H1 (cell line): ENCODE data around the gene GATB. TPM values are rescaled to one million over a fixed set of nuclear protein-coding genes. Genes with fewer than 3 reads are reported as not detected.

Experiments
- CEBPB ChIP-seq: IDR thresholded peaks from 2 replicates; pipeline ENCODE4 v1.6.1; 2012; ENCODE audit warnings: low read depth, low read length
- PHF8 ChIP-seq: fragments of 200-600 bp; sonication (generic); conservative IDR thresholded peaks from 2 replicates; pipeline ENCODE4 v1.7.1; 2012; ENCODE audit warnings: low read depth, mild to moderate bottlenecking, inconsistent platforms, low read length, moderate library complexity
- POLR2AphosphoS5 ChIP-seq: IDR thresholded peaks from 2 replicates; pipeline ENCODE4 v1.6.1; 2011; ENCODE audit warnings: low read depth, low read length
- RBBP5 ChIP-seq: IDR thresholded peaks from 2 replicates; pipeline ENCODE4 v1.7.1; 2012; ENCODE audit warnings: low read depth, mild to moderate bottlenecking, inconsistent platforms, low read length, moderate library complexity, borderline replicate concordance
- RFX5 ChIP-seq: IDR thresholded peaks from 2 replicates; pipeline ENCODE4 v1.6.1; 2011; ENCODE audit warnings: low read depth, low read length, improper control_type of control experiment, borderline replicate concordance
- polyA plus RNA-seq, 7 experiments: library from polyadenylated mRNA; depleted of rRNA in 3 of 7; stranded (reverse) in 5 of 7; unstranded in 2 of 7; fragments of >200 nt in 5 of 7; fragments of 200-250 nt in 2 of 7; gene quantifications; 1 replicate in 5 of 7; 2 replicates in 1 of 7; 4 replicates in 1 of 7; pipeline versions ENCODE4 v1.2.1 to v1.2.3, GENCODE V29; 2011 to 2013; ENCODE audit warnings: missing spikeins in 2 of 7, mixed read lengths in 2 of 7
- total RNA-seq: library from RNA; stranded (reverse); fragmentation: NEBNext Ultra II Directional; extraction: Animal tissue kit (Norgen Biotek cat#: 25700); gene quantifications from 2 replicates; pipeline ENCODE4 v1.2.1, GENCODE V29; 2021

GATB gene
- total and polyA plus RNA-seq, 2 of the 8 experiments (the other 6 are each of a cell fraction or from before 2014, with no cell fraction given), result 15.3 to 18.0 TPM

DNA sequence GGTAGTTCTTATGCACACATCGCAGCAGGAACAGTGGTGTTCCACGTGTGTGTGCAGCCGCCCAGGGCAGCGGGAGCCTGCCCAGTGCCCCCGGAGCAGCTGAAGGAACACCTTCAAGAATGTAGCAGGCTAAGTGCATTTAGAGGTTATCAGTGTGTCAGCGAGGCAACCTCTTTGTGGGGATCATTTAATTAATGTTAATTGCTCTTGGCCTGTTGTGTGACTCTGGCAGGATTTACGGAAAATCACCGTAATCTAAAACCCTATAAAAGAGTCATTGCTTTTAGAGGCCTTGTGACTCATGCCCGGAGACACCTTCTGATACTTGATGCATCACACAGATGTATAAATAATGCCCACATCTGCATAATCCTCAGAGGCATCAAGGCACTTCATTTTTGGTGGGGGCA, 47.3 kb upstream of the GATB start (continued):
- TF ChIP-seq CEBPB (no peak), PHF8 (no peak), RBBP5 (no peak), POLR2AphosphoS5 (no peak), RFX5 (no peak)
